Activated T-cell treated with anti-CD3 and anti-CD28 coated beads for 24 hours (primary cell): ENCODE data around the gene EPHX1.

Experiments used
- DNase-seq: peaks from one replicate; pipeline ENCODE4 v3.0.0-alpha.2; 2020; ENCODE audit warnings: low read depth

Gene EPHX1

DNA sequence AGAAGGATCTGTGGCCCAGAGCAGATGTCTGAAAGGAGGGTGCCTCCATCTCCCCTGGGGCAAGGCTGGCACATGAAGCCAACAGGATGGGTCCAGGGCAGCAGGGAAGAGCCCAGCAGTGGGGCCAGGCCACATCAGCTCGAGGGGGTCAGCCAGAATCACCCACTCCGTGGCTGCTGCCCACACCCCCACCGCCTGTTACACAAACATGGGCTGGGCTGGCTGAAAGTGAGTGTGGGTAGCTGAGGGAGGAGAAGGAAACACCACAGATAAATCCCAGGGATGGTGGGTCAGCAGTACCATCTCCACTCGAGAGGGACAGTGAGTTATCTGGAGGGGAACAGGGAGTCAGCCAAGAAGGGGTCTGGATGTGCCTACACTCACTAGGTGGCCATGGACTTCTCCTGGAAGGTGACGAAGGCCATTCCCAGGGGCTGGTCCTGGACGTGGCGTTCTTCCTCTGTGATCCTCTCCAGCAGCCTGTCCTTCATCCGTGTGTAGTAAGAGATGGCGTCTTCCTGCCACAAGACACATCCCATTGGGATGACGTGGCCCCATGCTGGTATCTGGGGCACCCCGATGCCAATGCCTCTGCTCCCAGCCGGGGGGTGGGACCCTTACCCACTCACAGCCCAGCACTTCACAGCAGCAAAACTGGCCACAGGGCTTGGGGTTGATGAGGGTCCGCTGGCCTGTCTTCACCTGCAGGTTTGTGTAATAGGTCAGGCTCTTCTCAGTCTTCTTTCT is 52.1 kb downstream of the EPHX1 start:
- no peak for DNase-seq

DNA sequence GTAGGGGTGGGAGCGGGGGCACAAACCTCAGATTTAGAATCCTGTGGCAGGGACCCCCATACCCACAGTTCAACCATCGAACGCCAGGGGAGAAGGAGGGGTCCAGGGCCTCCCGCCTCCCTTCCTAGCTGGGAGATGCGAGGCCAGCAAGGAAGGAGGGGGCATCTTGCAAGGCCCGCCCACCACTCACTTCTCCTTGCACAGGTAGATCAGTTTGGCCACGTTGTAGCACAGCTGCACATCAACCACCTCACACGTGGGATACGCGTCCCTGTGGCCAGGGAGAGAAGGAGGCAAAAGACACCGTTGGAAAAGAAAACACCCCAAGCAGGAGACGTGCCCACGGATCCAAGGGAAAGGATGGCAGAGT is 52.6 kb downstream of the EPHX1 start:
- no peak for DNase-seq

DNA sequence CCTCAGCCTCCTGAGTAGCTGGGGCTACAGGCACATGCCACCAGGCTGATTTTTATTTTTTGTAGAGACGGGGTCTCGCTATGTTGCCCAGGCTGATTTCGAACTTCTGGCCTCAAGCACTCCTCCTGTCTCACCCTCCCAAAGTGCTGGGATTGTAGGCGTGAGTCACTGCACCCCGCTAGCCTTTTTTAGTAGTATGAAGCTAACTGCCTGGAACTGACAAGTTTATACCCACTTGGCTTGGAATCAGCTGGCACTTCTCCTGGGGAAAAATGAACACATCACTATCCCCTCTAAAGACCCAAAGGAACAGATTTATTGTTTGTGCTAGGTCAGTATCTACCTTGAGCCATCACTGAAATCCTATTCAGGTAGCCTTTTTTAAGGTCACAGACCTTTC is 53.2 kb downstream of the EPHX1 start:
- no peak for DNase-seq

DNA sequence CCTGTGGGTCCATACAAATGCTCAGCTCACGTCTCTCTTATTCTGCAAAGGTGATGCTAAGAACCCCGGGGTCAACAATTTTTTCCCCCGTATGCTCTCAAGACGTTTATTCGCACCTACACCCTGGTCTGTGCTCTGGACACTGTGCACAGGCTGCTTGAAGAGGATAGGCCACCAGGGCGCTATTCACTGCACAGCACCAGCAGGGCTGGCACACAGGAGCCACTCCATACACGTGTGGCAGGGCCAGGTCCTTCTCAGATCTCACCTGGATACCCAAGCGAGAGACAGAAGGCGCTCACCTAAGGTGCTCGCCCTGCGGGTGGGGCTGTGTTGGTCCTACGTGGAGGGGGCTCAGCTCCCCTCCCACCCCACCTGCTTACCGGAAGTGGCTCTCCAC is 55.6 kb downstream of the EPHX1 start:
- DNase-seq, result no peak

DNA sequence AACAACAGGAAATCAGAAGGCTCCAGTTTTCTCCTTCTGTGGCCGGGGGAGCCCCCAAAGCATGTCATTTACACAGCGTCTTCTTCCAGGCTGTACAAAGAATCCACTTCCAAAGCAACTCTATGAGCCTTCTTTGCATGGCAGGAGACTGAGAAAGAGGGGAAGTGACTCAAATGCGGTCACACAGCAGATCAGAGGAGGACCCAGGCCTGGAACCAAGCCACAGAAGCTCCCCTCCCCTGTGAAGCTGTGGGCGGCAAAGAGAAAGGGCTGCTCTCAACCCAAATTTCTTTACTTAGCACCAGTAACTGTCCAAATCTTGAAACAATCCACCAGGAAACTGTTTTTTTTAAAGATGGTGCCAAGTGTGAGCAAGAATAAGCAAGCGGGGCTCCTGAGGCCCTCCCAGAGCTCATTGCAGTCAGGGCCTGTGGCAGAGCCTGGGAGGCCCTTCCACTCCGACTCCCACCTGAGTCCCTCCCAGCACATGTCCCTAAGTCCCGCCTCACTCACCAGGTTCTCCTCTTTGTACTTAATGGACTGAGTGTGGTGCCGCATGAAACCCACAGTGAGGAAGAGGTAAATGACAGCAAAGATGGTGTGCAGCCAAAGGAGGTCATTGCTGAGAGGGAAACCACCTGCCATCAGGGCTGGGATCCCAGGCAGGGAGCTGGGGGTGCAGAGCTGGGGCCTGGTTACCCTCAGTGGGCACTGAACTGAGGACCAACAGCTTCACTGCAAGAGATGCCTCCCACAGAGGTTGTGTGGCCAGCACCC is 56.3 kb downstream of the EPHX1 start:
- peak; percentile 62 for DNase-seq

DNA sequence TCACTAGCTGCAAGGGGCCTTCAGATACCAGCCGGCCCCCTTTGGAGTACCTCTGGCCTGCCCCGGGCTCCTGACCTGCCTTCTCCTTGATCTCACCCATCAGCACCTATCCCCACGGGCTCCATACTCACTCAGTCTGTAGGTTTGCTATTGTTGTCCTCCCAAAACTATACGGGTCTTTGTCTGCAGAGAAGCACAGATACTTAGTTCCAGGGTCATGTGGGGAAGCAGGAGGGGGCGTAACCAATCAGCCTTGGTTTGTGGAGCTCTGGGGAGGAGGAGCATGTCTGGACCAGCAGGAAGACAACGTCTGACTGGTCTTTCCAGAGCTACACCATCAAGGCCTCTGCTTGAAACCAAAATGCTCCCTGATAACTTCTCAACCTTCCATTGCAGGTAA is 57.1 kb downstream of the EPHX1 start:
- no peak for DNase-seq

DNA sequence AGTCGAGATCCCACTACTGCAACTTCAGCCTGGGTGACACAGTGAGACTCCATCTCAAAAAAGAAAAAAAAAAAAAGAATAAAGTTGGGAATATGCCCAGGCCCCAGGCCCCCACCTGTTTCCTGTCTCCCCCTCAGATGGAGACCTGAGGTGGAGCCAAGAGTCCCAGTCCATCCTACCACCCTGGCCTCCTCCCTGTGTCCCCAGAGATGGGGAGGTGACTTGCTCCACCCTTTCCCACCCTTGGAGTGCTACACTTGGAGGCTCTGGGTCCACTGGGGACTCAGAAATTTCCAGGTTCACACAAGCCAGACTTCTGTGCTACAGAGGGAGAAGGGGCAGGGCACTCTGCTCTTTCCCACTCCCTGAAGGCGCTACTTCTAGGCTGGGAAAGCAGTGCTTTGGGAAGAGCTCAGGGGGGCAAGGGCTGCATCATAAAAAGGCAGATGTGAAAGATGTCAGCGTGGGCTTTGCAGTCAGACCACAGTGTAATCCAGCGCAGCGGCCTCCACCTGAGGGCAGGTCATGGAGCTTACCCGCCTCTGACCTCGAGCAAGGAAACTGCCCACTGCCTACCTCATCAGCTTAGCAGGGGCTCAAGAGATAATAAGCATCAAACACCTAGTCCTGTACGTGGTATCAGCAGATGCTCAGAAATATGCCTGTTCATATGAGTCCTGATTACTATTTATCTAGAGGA is 58.9 kb downstream of the EPHX1 start:
- no peak for DNase-seq

DNA sequence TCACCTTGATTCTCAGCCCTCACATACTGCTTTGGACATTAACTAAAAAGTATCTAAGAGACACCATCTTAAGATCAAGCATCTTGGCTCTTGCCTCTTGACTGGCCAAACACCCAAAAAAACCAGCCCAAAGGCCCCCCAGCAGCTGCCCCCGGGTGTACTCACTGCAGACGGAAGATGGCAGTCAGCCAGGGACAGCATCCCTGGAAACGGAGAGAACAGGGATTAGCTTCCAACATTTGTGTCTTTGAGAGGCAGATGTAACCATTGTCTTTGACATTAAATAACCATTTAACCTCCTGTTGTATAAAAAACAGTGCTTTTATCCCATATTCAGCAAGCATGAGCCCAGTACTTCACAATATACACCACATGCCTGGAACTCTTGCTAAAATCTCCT is 61.0 kb downstream of the EPHX1 start:
- DNase-seq, result no peak

DNA sequence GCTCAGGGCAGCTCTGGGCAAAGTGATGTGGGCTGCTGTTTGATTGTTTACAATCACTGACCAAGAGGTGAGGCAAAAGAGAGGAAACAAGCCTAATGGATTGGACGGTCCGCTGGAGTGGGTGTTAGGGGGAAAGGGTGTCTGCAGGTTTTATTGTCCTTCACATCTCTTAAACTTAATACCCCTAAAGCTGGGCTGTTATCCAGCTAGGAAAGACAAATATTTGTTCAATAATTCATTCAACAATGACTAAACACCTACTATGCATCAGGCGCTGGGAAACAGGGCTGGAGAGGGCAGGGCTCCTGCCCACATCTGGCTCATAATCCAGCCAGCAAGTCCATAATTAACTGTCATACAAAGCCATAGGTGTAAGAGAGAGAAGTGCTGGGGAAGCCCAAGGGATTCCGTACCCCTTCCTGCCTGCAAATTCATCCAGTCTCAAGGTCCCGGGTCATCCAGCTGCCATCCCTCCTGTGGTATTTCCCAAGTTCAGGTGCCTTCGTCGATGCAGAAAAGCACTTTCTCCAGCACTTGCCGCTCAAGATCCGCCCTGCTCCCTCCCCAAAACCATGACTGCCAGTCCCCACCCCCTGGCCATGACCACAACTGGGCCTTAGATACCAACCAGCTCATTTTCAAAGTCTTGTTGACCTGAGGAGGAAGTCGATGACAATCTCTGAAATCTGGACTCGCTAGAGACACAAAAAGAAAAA is 61.6 kb downstream of the EPHX1 start:
- no peak for DNase-seq

DNA sequence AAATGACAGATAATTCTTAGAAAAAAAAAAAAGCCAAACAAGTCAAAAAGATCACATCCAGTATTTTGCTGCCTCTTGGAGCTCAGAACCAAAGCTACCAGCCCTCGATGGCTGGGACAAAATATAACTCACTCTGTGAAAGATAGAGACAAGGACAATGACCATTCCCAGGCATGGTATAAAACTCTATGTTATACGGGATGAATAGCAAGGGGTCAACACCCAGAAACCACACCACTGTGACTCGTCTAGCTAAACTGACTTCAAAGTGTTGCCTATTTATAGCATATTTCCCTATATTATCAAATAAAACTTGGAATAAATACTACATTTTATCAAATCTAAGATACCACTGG is 62.1 kb downstream of the EPHX1 start:
- no peak for DNase-seq

DNA sequence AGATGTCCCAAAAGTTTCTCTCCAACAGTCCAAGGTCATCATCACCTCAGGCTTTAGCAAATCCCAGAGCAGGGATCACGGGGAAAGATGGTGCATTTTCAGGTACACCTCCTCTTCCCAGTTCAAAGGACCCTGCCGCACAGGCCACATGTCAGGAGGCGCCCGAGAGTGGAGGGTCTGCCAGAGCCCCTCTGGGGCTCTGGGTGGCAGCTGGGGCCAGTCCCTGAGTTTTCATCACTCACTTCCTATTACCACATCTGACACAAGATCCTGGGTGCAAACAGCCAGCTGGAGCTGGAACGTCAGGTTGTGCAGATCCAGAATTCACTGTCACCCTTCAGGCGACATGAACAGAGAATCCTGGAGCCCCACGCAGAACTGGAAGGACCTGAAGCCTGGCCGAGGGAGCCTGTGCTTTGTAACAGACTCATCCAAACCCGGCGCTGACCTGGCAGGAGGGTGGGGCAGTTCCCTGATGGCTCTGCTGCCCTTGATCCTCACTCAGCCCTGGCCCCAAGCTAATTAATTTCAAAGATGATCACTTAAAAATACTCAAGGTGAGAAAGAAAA is 63.4 kb downstream of the EPHX1 start:
- DNase-seq, result no peak

DNA sequence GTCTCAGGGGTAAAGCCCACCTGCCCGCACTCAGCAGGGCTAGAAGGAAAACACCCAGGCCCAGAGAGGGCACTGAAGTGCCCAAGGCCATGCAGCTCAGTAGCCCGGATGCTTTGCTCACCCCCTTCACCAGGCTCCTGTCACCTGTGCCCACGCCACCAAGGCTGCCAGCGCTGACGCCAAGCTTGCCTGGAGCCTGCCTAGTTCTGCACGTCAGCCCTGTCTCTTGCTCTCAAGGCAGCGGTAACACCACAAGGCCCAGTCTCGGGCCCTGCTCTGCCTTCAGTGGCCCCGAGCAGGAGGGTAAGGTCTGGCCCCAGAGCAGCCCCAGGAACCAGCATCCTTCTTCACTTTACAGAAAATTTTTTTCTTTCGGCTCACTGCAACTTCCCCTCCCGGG is 64.5 kb downstream of the EPHX1 start:
- no peak for DNase-seq

DNA sequence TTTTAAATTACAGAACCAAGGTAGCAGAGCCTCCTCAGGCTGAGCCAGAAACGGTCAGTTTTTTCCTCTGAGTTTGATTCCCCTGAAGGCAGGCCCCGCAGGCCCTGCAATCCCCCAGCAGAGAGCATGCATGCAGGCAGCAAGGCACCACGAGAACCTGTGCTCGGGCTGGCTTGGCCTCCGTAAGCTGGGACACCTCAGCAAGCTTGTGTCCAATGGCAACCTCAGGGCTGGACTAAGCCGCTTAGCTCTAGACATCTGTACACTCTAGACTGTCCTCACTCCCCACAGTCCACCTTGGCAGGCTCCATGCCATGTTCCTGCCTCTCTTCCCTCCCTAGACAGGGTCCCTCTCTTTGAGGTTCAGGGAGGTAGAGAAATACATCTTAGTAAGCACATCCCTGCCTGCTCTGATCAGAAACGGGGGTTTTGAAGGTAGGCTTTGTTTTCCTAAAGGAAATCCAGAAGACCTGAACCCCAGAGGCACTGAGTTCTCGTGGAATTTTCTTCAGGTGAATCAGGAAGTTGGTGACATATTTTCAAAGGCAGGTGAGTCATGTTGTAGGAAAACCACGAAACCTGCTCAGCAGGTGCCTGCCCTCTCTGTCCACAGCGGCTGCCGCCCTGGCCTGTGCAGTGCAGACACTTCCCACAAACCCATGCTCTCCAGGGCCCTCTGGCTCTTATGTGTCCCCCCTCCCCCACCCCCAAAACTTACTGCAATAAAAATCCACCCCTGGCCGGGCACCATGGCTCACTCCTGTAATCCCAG is 65.3 kb downstream of the EPHX1 start:
- DNase-seq, result no peak

DNA sequence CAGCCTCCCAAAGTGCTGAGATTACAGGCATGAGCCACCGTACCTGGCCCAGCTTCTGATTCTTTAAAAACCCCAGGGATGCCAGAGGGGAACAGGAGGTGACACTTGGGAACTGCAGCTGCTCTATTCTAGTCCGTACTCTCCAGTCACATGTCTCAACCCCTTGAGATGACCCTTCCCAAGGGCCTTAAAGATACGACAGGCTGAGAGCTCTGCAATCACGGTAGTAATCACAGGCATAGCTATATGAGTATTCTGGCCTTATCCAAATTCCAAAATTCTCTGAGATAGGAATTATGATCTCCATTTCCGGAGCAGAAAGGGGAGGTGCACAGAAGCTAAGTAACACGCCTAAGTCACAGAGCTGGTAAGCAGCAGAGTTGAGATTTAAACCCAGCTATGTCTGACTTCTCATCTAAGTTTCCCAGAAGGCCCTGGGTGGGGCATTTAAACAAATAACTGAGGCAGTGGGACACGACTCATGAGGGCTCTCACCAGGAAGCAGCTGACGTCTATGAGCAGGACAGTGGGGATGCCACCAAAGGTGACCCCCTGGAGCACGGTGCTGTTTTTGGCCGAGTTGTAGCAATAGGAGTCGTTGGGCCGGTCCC is 67.1 kb downstream of the EPHX1 start:
- no peak for DNase-seq

DNA sequence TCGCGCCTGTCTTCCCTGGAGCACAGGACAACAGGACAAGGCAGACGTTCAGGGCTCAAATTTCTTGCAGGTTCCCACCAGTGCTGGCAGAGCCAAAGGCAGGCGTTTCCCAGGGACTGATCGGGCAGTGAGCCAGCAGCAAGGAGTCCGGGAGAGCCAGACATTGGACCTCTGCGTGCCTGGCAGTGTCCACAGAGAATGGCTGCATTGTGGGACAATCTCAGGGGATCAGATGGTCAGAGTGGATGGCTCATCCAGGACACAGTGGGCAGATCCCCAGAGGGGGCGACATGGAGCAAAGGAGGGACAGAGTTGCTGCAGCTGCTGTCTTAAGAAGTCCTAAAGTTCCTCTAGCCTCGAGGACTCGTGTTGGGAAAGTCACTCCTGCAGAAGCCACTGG is 67.7 kb downstream of the EPHX1 start:
- DNase-seq, result no peak

DNA sequence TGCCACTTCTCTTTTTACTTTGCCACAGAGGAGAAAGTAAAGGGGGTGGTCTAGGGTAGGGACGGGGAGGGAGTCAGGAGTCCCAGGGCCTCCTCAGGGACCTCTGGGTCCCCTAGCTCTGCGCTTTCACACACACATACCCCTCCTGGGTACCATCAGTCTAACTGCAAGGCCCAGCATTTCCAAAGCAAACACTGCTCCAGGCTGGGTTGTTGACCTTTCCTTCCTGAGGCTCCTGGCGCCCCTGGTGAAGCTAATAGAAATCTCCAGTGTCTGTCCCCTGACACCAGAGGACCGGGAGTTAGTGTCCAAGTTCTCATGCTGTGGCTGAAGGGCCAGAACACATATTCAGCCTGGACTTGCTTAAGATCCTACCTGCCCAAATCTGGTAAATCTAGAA is 68.4 kb downstream of the EPHX1 start:
- no peak for DNase-seq

DNA sequence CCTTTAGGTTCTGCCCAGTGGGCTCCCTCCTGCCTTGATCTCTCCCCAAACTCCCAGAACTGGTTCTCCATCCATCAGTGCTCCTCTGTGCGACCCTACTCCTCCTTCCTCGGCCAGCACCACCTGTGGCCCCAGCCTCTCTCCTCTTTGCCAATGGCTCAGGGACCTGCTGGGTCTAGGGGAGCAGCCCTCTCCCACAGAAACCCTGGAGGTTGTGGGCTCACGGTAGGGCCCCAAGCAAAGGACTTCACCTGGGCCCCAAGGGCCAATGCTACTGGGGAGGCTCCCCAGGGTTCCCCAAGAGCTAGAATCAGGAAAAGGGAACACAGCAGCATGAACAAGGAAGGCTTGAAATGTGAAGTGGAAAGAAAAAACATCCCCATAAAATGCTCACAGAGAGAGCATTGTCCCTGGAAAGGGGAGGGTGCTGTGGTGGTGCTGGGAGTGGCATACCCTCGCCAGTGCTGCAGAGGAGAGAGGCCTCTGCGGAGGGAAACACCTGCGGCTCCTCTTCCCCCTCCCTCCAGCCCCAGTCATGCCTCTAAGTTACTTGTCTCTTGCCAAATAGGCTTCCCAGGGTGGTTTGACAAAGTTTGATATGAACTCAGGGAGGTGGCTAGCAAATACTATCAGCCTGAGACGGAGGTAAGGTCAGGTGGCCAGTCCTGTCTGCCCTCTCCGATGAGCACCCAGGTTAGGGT is 69.7 kb downstream of the EPHX1 start:
- DNase-seq, result no peak

DNA sequence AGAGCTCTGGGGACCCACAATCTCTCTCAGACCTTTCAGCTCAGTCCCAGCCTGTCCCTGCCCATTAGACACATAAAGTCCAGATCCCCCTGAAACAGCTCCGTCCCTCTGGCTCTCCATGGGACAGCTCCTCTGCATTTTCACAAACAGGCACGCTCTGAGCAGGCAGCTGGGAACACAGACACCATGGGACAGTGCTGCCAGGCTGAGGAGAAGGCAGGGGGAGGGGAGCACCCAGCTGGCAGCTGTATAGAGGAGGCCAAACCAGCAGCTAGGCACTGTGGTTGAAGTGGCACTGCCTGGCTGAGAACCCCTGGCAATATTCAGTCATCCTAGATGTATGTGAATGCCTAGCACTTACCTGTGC is 70.3 kb downstream of the EPHX1 start:
- DNase-seq, result no peak

DNA sequence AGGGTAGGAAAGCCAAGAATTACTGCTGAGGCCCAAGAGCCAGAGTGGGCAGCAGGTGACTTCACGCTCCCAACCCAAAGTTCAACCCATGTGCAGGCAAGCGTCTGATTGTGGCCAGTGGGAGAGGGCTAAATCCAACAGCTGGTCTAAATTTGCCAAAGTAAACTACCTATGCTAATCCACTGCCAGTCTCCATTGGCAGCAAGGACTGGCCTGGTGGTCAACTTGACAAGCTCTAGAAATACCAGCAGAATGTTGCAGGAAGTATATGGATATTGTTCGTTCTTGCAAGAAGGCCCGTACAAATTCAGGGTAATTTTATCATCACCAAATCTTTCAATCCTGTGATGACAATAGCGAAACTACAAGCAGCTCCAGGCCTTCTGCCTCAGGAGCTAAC is 70.7 kb downstream of the EPHX1 start:
- no peak for DNase-seq
